GM10847 (cell line): ENCODE data around the gene GPR141.

Source experiments
- POLR2A ChIP-seq: IDR thresholded peaks from 2 replicates; pipeline ENCODE4 v1.6.1; 2011; ENCODE audit not compliant: insufficient read length; ENCODE audit errors: extremely low read depth

Gene GPR141

GRCh38 chr7:37672926-37673325 lies 10.6 kb upstream of the GPR141 start:
- TF ChIP-seq POLR2A = no peak

DNA sequence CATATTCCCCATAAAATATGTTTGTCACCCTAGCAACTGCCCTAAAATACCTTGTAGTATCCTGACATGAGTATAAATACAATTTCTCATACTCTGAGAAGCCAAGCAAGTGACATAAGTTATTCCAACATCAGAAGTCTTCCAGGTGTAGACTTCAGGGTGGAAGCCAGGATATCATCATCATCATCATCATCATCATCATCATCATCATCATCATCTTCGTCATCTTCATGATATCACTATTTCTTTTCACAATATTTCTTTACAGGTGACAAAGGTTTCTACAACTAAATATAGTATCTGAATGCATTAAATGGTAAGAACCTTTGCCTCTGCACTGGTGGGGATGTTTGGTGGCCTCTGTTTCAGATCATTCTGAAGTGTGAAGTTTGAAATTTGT lies 10.0 kb upstream of the GPR141 start:
- no peak for TF ChIP-seq POLR2A

- no peak for TF ChIP-seq POLR2A
Measured at GRCh38 chr7:37674531-37674930, 9.0 kb upstream of the GPR141 start.

- no peak for TF ChIP-seq POLR2A
Measured at GRCh38 chr7:37675749-37676148, 7.8 kb upstream of the GPR141 start.

DNA sequence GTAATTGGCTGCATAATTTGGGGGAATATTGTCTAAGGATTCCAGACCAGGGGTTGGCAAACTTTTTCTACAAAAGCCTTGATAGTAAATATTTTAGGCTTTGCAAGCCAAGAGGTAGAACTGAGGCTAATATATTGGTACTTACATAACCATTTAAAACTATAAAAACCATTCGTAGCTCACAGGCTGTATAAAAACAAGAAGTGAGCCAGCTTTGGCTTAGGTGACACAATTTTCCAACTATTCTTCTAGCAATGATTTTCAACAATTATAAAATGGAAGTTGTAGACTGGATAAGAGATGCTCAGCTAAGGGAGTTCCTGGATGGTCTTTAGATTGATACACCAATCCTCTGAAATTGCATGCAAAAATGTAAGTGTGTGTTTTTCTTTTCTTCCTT lies 1.4 kb downstream of the GPR141 start:
- TF ChIP-seq POLR2A = no peak

GRCh38 chr7:37686556-37687345 lies 3.2 kb downstream of the GPR141 start:
- TF ChIP-seq POLR2A = no peak

DNA sequence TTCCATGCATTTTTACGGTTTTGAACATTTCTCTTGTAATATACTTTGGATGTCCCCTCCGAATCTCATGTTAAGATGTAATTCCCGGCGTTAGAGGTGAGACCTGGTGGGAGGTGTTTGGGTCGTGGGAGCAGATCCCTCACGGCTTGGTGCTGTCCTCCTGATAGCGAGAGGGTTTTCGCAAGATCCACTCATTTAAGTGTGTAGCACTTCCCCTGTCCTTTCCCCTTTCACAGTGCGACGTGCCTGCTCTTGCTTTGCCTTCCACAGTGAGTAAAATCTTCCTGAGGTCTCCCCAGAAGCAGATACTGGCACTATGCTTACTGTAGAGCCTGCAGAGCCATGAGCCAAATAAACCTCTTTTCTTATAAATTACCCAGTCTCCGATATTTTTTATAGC lies 6.6 kb downstream of the GPR141 start:
- TF ChIP-seq POLR2A = no peak

DNA sequence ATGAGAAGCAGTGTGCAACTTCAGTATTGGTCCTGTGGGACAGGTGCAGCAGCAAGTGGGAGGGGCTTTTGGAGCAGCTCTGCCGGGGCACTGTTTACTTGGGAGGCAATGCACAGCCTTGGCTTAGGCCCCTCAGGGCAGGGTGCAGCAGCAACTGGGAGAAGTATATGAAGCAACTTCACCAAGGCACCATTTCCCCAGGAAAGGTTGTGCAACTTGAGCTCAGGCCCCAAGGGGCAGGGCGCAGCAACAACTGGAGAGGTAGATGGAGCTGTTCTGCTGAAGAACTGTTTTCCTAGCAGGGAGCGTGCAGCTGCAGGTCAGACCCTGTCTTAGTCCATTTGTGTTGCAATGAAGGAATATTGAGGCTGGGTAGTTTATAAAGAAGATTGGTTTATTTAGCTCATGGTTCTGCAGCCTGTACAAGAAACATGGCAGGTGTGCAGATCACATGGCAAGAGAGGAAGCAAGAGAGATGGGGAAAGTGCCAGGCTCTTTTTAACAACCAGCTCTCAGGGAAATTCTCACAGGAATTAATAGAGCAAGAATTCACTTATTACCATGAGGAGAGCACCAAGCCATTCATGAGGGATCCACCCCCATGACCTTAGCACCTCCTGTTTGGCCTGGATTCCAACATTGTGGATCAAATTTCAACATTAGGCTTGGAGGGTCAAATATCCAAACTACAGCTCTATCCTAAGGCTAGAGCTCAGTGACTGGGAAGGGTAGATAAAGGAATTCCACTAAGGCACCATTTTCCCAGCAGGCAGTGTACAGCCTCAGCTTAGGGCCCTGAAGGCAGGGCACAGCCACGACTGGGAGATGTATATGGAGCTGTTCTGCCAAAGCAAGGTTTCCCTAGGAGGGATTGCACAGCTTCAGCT lies 10.9 kb downstream of the GPR141 start:
- TF ChIP-seq POLR2A = no peak

DNA sequence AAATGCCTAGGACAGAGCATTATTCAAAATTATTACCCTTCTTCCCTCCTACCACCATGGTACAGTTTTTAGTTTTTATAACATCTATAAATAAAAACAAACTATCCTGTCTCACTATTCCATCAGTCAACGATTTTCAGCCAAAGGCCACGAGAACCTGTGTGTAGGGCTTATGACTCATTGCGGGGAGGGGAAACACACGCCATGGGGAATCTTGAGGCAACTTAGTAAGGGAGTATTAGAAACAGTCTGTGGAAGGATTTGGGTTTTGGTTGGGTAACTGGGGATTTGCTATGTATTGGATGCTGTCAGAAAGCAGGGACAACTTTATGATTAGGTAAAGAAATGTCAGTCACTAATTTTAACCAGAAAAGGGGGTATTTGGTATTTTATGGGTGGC lies 14.7 kb downstream of the GPR141 start:
- no peak for TF ChIP-seq POLR2A

DNA sequence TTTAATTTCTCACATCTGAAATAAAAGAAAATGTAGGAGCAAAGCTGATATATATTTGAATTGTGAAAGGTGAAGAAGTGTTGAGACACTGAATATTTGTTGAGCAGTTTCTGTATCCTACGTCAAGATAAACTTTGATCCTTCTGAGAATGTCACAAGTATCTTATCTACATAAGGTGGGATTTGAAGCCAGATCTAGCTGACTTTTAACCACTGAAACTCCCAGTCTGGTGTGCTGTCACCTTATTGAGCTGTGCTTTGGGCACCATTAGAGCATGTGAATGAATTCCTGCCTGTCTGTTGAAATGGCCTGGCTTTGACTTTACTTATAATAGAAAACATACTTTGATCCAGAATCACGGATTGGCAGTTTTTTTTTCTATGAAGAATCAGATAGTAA lies 15.2 kb downstream of the GPR141 start:
- TF ChIP-seq POLR2A = no peak

DNA sequence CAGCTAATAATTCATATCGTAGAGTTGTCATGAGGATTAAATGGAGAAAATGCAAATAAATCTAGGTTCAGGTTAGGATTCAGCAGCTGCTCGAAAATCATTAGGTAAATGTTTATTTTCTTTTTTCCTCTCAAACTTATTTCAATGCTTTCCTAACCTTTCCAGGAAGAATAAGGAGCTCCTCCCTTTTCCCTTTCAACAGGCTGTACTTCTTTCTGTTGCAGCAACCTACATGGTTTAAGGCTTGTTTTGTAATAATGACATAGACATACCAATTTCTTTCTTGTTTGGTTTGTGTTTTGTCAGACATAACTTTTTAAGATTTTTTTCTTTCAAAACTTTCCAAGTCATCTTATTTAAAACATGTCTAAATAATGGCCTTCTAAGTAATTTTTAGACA lies 18.2 kb downstream of the GPR141 start:
- no peak for TF ChIP-seq POLR2A

DNA sequence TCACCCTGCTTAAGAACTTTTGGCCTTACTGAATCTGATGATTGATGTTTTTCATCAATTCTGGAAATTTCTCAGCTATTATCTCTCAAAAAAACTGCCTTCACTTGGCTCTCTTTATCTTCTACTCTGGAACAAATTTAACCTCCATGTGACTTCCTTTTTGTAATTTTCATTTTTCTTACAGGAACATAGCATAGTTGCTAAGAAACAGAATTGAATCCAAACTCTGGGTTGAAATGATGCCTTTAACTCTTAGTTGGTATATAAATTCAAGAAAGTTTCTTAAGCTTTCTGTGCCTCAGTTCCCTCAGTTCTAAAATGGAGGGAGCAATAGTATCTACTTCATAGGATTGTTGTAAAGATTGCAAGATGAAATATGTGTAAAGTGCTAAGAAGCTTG lies 19.8 kb downstream of the GPR141 start:
- TF ChIP-seq POLR2A = no peak

DNA sequence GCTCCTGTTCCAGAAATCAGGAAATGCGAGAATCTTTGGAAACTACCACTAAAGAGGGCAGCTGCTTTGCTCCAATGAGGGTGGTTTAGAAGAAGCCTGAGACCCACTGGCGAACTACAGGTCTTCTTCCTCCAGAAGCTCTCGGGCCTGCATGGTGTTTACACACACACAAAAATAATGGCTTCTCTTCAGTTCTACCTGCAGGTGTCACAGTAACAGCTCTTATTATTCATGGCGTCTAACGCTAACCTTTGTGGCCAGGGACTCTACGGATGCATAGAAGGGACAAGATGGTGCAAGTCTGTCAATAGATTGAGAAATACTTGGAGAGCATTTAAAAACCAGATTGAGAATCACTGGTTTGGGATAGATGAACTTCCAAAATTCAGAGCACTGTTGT lies 22.4 kb downstream of the GPR141 start:
- no peak for TF ChIP-seq POLR2A

DNA sequence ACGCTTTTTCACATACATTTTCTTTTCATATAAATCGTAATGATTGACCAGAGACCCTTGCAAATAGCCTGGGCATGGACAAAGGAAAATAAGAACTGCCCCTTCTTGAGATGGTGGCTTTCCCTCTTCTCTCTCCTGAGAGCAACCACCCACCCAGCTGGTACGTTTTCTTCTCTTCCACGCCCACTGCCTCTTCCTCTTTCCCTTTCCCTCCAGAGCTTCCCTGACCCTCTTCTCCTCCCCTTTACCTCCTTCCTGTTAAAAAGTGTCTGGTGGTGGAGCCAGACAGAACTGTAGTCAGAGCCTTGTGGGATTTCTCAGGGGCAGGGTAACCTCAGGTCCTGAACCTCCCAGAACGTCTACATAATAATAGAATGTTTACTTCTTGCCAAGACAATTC lies 23.2 kb downstream of the GPR141 start:
- TF ChIP-seq POLR2A = no peak

DNA sequence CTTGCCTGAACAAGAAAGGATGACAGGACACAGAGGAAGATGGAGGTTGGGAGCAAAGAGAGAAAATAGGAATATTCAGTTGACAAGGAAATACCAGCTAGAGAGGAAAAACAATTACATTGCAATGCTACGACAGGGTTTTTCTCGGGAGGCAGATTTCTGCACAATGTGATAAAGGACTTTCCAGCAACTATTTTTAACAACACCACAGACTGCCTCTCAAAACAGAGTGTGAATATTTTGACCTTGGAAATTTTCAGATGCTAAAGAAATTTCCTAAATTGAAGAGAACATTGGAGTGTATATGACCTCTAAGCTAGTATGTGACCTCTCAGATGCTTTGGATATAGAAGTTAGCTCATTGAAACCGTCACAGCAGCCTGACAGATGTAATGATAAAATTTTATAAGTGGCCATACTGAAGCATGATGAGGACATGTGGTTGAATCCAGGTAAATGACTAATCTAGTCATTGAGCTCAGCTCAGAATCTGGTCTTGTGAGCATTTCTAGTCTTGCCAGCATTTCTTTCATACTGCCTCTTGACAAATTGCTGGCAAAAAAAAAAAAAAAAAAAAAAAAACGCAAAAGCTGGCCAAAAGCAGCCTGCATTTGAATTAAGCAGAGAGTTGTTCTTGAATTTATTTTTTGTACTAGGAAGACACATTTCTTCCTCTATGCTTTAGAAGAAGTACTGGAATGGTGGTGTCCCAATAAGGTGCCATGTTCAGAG lies 24.4 kb downstream of the GPR141 start:
- TF ChIP-seq POLR2A = no peak
